ENCODE data around the gene ITPRID1.
A peak's percentile ranks its signal among the peaks of the same experiment; 100 is the strongest.
"Not testable (repeated sequence)": the region's sequence is repeated elsewhere in the genome, so short reads cannot be mapped to it uniquely, and the experiment has no call there.

Gene ITPRID1

GRCh38 chr7:31517513-31517912, 3.6 kb downstream of the ITPRID1 start:
- no peak for DNase-seq

- no peak for DNase-seq
Measured at GRCh38 chr7:31518766-31519165, 4.9 kb downstream of the ITPRID1 start.

DNA sequence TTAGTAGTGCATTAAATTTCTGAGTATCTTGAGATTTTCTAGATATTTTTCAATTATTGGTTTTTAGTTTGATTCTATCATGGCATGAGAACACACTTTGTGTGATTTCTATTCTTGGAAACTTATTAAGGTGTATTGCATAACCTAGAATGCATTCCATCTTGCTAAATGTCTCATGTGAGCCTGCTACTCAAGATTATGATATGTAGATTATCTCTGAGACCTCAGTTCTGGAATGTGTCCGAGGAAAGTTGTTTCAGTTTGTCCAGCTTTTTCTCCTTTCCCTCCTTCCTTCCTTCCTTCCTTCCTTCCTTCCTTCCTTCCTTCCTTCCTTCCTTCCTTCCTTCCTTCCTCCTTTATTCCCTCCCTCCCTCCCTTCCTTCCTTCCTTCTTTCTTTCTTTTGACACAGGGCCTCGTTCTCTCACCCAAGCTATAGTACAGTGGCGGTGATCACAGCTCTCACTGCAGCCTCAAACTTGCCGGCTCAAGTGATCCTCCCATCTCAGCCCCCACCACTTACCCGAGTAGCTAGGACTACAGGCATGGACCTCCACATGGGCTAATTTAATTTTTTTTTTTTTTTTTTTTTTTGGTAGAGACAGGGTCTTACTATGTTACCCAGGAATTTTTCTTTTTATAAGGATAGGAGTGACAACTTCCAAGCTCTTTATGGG, 7.6 kb downstream of the ITPRID1 start:
- DNase-seq: no peak

GRCh38 chr7:31526864-31527263, 13.0 kb downstream of the ITPRID1 start:
- no peak for DNase-seq

DNA sequence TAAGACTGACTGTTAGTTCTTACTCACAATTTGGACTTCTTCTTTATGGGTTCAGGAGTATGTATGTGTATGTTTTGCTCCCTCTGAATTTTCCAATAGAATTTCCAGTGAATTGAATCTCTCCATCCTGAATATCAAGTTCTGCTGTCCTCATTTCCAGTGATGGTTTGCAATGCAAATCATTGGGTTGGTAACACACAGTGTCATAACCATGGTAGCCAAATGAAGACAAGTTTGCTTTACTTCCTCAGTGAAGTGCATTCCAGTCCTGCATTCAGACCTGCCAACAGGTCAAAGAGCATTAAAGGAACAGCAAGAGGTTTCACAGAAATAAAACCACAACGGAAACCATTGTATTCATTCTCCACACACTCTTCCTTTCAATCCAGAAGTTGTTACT, 15.2 kb downstream of the ITPRID1 start:
- no peak for DNase-seq

- DNase-seq: not testable (repeated sequence)
Measured at GRCh38 chr7:31540651-31541185, 26.8 kb downstream of the ITPRID1 start.

DNA sequence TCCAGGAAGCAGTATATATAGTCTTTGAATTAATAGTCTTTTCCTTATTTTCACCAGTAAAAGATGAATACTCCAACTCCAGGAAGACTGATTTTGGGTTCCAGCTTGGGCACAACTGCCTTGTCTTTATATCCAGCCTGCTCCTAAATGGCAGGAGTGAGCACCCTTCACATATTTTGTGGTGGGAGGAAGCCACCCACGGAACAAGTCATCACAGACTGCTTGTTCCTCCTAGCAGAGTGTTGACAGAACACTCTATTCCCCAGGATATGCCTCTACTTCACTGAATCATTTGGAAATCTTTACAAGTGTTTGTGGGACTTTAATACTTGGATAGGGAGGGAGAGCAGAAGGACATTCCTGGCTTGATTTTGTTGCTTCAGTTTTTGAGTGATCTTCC, 31.7 kb downstream of the ITPRID1 start:
- no peak for DNase-seq

DNA sequence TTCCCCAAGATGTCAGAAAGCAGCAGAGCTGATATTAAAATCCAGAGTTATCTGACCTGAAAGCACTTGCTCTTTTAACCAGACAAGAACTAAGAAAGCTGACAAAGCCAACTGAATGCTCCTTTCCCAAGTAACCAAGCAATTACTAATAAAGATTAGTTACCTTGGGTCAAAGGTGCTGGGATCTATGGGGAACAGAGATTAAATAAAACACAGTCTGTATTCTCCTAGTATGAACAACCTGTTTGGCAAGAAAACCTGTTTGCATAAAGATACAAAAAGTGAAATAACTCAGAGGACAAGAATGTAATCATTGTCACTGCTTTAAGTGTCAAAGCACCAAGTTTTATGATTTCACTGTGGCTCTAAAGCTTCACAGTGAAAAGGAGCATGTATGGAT, 35.7 kb downstream of the ITPRID1 start:
- no peak for DNase-seq

GRCh38 chr7:31550432-31550831, 36.5 kb downstream of the ITPRID1 start:
- no peak for DNase-seq

- DNase-seq: no peak
Measured at GRCh38 chr7:31553661-31554081, 39.8 kb downstream of the ITPRID1 start.

DNA sequence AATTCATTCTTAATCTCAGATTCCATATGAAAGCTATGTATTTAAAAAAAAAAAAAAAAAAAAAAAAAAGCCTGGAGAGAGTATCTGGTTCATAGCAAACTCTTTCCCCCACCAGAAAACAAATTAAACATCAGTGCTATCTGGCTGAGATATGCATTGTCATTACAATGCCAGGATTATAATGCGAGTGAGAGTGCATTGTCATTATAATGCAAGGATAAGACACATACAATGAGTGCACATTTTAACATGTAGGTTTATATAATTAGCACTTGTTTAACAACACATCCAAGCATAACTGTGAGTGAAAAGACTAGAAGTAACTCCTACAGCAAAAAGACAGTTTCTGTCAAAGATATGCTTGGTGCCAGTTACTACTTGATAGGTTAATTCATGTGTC, 48.1 kb downstream of the ITPRID1 start:
- no peak for DNase-seq

DNA sequence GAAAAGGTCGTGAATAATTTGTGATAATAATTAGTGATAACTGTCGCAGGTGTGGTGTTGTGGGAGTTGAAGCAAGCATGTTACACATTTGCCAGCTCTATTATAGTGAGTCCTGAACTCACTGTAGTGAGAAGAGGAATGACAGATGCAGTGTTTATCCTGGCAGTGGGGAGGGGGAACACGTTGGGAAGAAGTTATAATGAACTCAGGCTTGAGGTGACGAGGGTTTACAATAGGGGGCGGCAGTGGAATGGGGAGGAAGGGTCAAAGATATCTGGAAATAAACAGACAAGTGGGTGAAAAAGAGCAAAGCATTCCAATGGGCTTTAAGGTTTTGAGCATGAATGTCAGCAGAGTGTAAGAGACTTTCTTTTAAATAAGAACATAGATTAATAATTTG, 49.6 kb downstream of the ITPRID1 start:
- no peak for DNase-seq

DNA sequence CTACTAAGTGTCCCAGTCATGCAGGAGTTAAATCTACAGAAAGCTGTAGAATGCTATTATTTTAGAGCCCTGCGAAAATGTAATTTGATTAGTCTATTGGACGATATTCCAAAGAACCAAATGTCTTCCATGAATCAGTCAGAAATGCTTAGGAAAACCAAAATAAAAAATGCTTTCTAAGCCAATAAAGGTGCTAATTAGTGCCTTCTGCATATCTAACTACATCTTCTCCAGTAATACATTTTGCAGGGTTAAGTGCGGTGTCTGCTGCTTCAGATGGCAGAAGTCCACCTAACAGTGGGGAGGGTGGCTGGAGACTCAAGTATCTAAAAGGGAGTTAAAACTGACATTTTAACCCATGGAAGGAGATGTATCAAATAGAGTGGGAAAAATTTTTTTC, 50.1 kb downstream of the ITPRID1 start:
- DNase-seq: no peak

DNA sequence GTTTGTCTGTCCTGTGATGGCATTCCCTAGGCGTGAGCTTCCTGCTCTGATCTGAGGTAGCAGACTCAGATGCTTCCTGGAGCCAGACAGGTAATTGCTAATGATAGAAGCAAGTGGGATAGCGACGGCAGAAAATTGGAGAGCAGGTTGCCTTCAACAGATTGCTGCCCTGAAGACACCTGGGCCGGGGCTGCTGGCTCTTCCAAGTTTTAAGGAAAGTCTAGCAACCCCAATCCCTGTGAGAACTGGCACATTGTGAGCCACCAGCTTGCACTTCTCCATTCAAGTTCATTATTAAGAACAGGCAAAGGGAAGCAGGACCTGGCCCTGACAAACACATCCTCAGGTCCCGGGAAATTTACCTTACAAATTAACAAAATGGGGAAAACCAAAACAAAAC, 50.8 kb downstream of the ITPRID1 start:
- no peak for DNase-seq

GRCh38 chr7:31569528-31569927, 55.6 kb downstream of the ITPRID1 start:
- no peak for DNase-seq

GRCh38 chr7:31583526-31583925, 69.6 kb downstream of the ITPRID1 start:
- no peak for DNase-seq

- no peak for DNase-seq
Measured at GRCh38 chr7:31583942-31584341, 70.1 kb downstream of the ITPRID1 start.

- no peak for DNase-seq
Measured at GRCh38 chr7:31595390-31595789, 81.5 kb downstream of the ITPRID1 start.

GRCh38 chr7:31602041-31602625, 88.2 kb downstream of the ITPRID1 start:
- peak; percentile 99 for DNase-seq

DNA sequence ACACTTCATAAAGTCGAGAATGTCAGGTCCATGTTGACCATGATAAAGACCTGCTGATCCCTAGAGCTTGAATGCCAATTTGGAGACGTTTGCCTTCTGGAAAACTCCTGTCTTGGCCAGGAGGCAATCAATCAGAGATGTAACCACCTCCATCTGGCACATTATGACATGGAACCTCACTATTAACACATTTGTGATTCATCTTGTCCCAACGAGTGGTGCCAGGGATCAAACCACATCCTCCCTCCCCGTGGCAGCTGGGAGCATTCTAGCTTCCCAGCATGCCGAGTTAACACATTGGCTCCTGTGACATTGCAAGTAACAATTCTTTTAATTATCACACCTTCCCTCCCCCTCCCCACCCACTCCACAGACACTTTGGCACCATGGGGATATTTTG, 89.2 kb downstream of the ITPRID1 start:
- DNase-seq: peak; percentile 99

DNA sequence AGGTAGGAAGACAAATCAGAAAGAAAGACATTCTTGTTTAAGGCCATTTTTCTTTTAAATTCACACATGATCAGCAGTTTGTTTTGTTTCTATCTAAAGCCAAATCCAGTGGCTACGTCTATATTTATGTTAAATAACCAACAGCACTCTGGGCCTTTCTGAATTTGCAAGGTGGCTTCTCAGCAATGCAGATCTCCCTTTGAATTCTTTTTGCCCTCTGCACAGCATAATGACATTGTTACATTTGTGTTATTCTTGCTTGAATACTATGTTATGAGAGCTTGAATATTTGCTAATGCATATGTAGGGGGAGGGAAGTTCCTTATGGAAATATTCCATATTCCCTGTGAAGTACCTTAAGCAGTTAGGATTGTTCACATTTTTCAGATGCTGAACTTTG, 99.7 kb downstream of the ITPRID1 start:
- no peak for DNase-seq

- no peak for DNase-seq
Measured at GRCh38 chr7:31633467-31633866, 119.6 kb downstream of the ITPRID1 start.

DNA sequence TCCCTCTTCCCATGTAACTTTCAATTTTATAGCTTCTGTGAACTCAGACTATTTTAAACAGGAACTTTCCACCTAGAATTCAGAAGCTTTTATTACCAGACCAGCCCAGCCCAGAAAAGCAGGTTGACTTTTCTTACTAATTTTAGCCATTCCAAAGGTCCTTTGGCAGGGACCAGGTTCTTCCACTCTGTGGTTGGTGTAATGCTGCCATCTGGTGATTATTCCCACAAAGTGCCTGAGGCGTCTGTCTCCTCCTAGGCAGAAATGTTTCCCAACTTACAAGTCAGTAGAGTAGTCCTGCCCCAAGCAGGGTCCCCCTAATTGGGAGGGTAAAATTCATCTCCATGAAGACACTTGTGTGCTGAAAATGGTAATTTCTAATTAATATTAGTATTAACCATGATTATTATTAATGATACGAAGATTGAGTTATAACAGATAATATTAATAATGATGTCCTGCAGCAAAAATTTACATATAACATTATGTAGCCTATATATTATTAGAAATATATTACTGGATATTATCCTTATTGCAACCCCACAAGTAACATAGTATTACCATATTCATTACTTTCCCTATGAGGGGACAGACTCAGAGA, 120.1 kb downstream of the ITPRID1 start:
- DNase-seq: peak; percentile 95

- no peak for DNase-seq
Measured at GRCh38 chr7:31640381-31640780, 126.5 kb downstream of the ITPRID1 start.

Data from NCI-H1694 (cell line).